Peyer's patch (tissue), 4 donors: ENCODE measurements around the gene PKP4.

Experiments used
- CTCF ChIP-seq, 6 experiments: fragments of 450-650 bp in 4 of 6; fragments of 200-600 bp in 2 of 6; sonication (generic) in 1 of 6; IDR thresholded peaks; one replicate each; pipeline ENCODE4 v1.5.1; 2017 to 2019; ENCODE audit warnings: antibody characterized with exemption in 6 of 6, mild to moderate bottlenecking in 3 of 6, moderate library complexity in 1 of 6
- POLR2A ChIP-seq, 2 donors: fragments of 450-650 bp; IDR thresholded peaks; one replicate each; pipeline ENCODE4 v1.5.1; 2017; ENCODE audit warnings: antibody characterized with exemption in 2 of 2, mild to moderate bottlenecking in 2 of 2, moderate library complexity in 2 of 2

GRCh38 chr2:158671360-158672245 is 214.9 kb downstream of the PKP4 start:
- TF ChIP-seq POLR2A (IDR thresholded peaks at IDR 0.05) (no peak), CTCF (IDR thresholded peaks at IDR 0.05) (no peak)
